HL-60 (cell line): ENCODE data around the gene KLF12.

ENCODE experiments used
- DNase-seq, 2 experiments: peaks; one replicate each; pipeline ENCODE4 v3.0.0-alpha.2; 2010 to 2020; ENCODE audit warnings: low read depth in 1 of 2, low spot score in 1 of 2
- H3K27ac ChIP-seq: fragments of 250-450 bp; sonication (Bioruptor Pico); replicated peaks from 2 replicates; pipeline ENCODE4 v1.5.1; 2020; ENCODE audit warnings: mild to moderate bottlenecking, moderate library complexity
- H3K27me3 ChIP-seq: fragments of 250-450 bp; sonication (Bioruptor Pico); 2 replicates; pipeline ENCODE4 v1.5.1; 2021; ENCODE audit warnings: mild to moderate bottlenecking, moderate library complexity; ENCODE audit not compliant: insufficient read depth, poor library complexity, severe bottlenecking
- H3K4me3 ChIP-seq: replicated peaks from 2 replicates; pipeline ENCODE4 v1.5.1; 2011; ENCODE audit warnings: mild to moderate bottlenecking, control low read depth, low read length; ENCODE audit not compliant: insufficient read depth
- GABPA ChIP-seq: IDR thresholded peaks from 2 replicates; pipeline ENCODE4 v1.6.1; 2012; ENCODE audit warnings: low read depth
- POLR2AphosphoS5 ChIP-seq: IDR thresholded peaks from 2 replicates; pipeline ENCODE4 v1.6.1; 2012; ENCODE audit warnings: low read depth
- REST ChIP-seq: IDR thresholded peaks from 2 replicates; pipeline ENCODE4 v1.6.1; 2012; ENCODE audit warnings: low read depth; ENCODE audit not compliant: insufficient replicate concordance
- SPI1 ChIP-seq: IDR thresholded peaks from 2 replicates; pipeline ENCODE4 v1.6.1; 2012; ENCODE audit warnings: low read depth, mild to moderate bottlenecking, borderline replicate concordance
- TF ChIP-seq, protein P1 (sequence below): IDR thresholded peaks from one replicate; pipeline ENCODE4 v1.5.1; 2011; ENCODE audit warnings: low read length, control low read depth, inconsistent platforms; ENCODE audit not compliant: insufficient read depth

The KLF12 gene

GRCh38 chr13:74090869-74091605 is 43.2 kb downstream of the KLF12 start:
- Histone ChIP-seq H3K27ac (no peak overlapping the region), H3K4me3 (no peak overlapping the region), H3K27me3 (peaks cover 2% of the 10 kb centered on the region)
- no peak for DNase-seq
- no peak for TF ChIP-seq GABPA
- TF ChIP-seq, protein P1, sequence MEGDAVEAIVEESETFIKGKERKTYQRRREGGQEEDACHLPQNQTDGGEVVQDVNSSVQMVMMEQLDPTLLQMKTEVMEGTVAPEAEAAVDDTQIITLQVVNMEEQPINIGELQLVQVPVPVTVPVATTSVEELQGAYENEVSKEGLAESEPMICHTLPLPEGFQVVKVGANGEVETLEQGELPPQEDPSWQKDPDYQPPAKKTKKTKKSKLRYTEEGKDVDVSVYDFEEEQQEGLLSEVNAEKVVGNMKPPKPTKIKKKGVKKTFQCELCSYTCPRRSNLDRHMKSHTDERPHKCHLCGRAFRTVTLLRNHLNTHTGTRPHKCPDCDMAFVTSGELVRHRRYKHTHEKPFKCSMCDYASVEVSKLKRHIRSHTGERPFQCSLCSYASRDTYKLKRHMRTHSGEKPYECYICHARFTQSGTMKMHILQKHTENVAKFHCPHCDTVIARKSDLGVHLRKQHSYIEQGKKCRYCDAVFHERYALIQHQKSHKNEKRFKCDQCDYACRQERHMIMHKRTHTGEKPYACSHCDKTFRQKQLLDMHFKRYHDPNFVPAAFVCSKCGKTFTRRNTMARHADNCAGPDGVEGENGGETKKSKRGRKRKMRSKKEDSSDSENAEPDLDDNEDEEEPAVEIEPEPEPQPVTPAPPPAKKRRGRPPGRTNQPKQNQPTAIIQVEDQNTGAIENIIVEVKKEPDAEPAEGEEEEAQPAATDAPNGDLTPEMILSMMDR, result no peak
- no peak for TF ChIP-seq REST
- no peak for TF ChIP-seq SPI1
- no peak for TF ChIP-seq POLR2AphosphoS5

GRCh38 chr13:74090397-74090796 is 43.8 kb downstream of the KLF12 start:
- Histone ChIP-seq H3K4me3 (no peak overlapping the region), H3K27me3 (no peaks in the 10 kb centered on the region), H3K27ac (no peak overlapping the region)
- no peak for DNase-seq
- TF ChIP-seq POLR2AphosphoS5 (no peak), GABPA (no peak), SPI1 (no peak), REST (no peak)
- TF ChIP-seq, protein P1, result no peak

- Histone ChIP-seq H3K27me3 (no peaks in the 10 kb centered on the region), H3K27ac (no peak overlapping the region), H3K4me3 (no peak overlapping the region)
- no peak for DNase-seq
- no peak for TF ChIP-seq SPI1
- TF ChIP-seq, protein P1, result no peak
- no peak for TF ChIP-seq REST
- no peak for TF ChIP-seq POLR2AphosphoS5
- no peak for TF ChIP-seq GABPA
These were observed 46.8 kb downstream of the KLF12 start for GRCh38 chr13:74087357-74087756.
